ENCODE measurements around the gene FCGR3A.
"Not testable (repeated sequence)": the region's sequence is repeated elsewhere in the genome, so short reads cannot be mapped to it uniquely, and the experiment has no call there.

DNA sequence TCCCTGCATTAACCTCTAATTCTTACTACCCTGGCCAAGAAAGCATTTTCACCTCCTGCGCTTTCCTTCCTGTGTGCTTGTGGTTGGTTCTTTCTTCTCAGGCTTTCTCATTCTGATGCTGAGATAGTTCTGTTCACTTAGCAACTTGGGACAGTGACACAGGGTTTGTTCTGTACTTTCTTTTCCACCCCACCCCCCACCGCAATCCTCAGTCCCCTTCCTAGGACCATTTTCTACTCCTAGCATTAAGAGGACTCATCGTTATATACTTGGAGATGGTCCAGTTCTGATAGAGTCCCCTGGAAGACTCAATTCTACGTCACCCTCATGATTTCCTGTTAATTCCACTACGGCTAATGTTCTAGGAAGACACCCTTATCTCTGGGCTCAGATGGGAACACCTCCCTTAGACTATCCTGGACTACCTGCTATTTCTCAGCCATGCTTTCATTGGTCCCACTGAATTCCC lies 7.5 kb downstream of the FCGR3A start:
- not testable (repeated sequence) for TF ChIP-seq EZH2phosphoT487 (IDR thresholded peaks at IDR 0.05; ENCODE audit: borderline replicate concordance, low read depth, low read length)
- TF ChIP-seq, protein P1, sequence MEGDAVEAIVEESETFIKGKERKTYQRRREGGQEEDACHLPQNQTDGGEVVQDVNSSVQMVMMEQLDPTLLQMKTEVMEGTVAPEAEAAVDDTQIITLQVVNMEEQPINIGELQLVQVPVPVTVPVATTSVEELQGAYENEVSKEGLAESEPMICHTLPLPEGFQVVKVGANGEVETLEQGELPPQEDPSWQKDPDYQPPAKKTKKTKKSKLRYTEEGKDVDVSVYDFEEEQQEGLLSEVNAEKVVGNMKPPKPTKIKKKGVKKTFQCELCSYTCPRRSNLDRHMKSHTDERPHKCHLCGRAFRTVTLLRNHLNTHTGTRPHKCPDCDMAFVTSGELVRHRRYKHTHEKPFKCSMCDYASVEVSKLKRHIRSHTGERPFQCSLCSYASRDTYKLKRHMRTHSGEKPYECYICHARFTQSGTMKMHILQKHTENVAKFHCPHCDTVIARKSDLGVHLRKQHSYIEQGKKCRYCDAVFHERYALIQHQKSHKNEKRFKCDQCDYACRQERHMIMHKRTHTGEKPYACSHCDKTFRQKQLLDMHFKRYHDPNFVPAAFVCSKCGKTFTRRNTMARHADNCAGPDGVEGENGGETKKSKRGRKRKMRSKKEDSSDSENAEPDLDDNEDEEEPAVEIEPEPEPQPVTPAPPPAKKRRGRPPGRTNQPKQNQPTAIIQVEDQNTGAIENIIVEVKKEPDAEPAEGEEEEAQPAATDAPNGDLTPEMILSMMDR (conservative IDR thresholded peaks at IDR 0.05; ENCODE audit: low read length), result not testable (repeated sequence)

Measured in OCI-LY7 (cell line).